Motor neuron (in vitro differentiated cells): ENCODE results near the gene NOL9. TPM values are rescaled to one million over a fixed set of nuclear protein-coding genes. Genes with fewer than 3 reads are reported as not detected.
"Not testable (repeated sequence)": the region's sequence is repeated elsewhere in the genome, so short reads cannot be mapped to it uniquely, and the experiment has no call there.

Experiments
- ATAC-seq, 8 experiments: fragments of 200-7000 bp; cut with Tn5 transposase; replicated peaks in 6 of 8; 2 replicates each; pipeline ENCODE4 v1.8.0; 2021; ENCODE audit warnings: mild to moderate bottlenecking in 8 of 8, moderate library complexity in 8 of 8
- H3K27ac ChIP-seq, 2 donors: fragments of 250-450 bp; sonication (Bioruptor Pico); 2 replicates each; pipeline ENCODE4 v1.9.0; 2021; ENCODE audit warnings: antibody characterized with exemption in 2 of 2, mild to moderate bottlenecking in 2 of 2, moderate library complexity in 1 of 2
- H3K4me1 ChIP-seq, 2 donors: fragments of 250-450 bp; sonication (Bioruptor Pico); replicated peaks in 1 of 2; 2 replicates each; pipeline ENCODE4 v1.6.1; 2021; ENCODE audit warnings: antibody characterized with exemption in 2 of 2, mild to moderate bottlenecking in 2 of 2, moderate library complexity in 1 of 2
- H3K4me3 ChIP-seq, 5 donors: fragments of 250-450 bp; sonication (Bioruptor Pico); 2 replicates each; pipeline ENCODE4 v1.9.0; 2021; ENCODE audit warnings: antibody characterized with exemption in 5 of 5, mild to moderate bottlenecking in 5 of 5, moderate library complexity in 4 of 5
- WGBS, 10 experiments: fragments of 450-650 bp; shearing (Covaris generic); methylation state at CpG; one replicate each; pipeline ENCODE4 v1.0.0; 2022; 5-methylcytosine and 5-hydroxymethylcytosine counted together
- in situ Hi-C, 9 experiments: fragments of 400-800 bp; cut with MboI; loops; one replicate each; pipeline ENCODE4 v1.15.0; 2021; ENCODE audit warnings: low sequenced_read_pairs in 9 of 9, low pct_unique_long_range_greater_than_20kb in 2 of 9; ENCODE audit not compliant: unreplicated experiment in 9 of 9
- total RNA-seq, 8 experiments: library from RNA; unstranded; fragments of 300-600 nt; gene quantifications; 2 replicates each; pipeline versions ENCODE4 v1.2.3 to v1.2.4, GENCODE V29; 2022

NOL9 gene
- total RNA-seq, 8 experiments from 2014 or later, result 12.9 to 35.2 (median 14.9) TPM

GRCh38 chr1:6499296-6499695 lies 55.0 kb downstream of the NOL9 start:
- Histone ChIP-seq H3K4me1 (peaks cover 23 to 36% of the 10 kb centered on the region in 2 donors), H3K27ac (no peak overlapping the region), H3K4me3 (no peak overlapping the region)
- no peak for ATAC-seq
- 86 to 100% (median 90%) methylated on average over 1 to 2 of the region's 4 CpGs; no CpG with 5 or more reads in 7 of the 10 experiments for WGBS, 10 experiments
- in situ Hi-C loops, result loop anchor here in 1 of 9 experiments (25.0 kb wide), 1 partner anchor 262 kb away; the partner anchor contains the start of genes HES3 and ICMT

- ATAC-seq, result peak in 2 of 8 experiments; percentile 13 to 47
- in situ Hi-C loops, result loop anchor here in 1 of 9 experiments (25.0 kb wide), 1 partner anchor 261 kb away; the partner anchor contains the start of genes HES3 and ICMT
- H3K4me3 ChIP-seq, result no peak overlapping the region
- WGBS, 10 experiments, result 0 to 65% (median 60%) methylated on average over 1 to 7 of the region's 13 CpGs; no CpG with 5 or more reads in 6 of the 10 experiments
- H3K4me1 ChIP-seq, result peaks cover 23 to 36% of the 10 kb centered on the region in 2 donors
- no peak overlapping the region for H3K27ac ChIP-seq
Observed at GRCh38 chr1:6498576-6499111, 55.7 kb downstream of the NOL9 start.

DNA sequence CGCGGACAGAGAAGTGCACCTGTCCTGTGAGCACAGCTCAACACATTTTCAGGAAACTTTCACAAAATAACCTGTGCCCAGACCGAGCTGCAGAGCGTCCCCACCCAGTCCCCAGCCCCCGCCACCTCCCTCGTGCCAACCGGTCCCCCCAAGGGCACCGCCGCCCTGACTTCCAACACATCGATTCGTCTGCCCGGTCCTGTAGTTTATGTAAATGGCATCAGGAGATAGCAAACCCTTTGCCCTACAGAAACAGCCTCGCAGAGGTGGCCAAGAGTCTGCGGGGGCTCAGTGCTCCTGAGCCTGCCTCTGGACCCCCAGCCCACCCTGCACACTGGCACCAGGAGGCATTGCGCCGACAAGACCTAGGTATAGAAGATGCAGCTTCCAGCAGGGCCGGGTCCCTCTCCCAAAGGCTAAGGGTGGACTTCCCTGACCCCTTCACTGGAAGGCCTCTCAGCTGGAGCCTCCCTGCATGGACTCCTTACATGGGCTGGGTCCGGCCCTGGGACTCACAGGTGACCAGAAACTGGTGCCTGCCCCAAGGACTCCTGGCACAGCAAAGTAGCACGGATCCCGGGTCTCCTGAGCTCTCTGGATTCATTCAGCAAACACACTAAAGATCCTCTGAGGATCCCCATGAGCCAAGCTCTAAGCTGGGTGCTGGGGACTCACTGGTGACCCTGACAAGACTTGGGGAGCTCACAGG lies 56.3 kb downstream of the NOL9 start:
- WGBS, 10 experiments, result 31 to 80% (median 60%) methylated on average over 1 to 5 of the region's 20 CpGs; no CpG with 5 or more reads in 6 of the 10 experiments
- in situ Hi-C loops, result loop anchor here in 1 of 9 experiments (25.0 kb wide), 1 partner anchor 261 kb away; the partner anchor contains the start of genes HES3 and ICMT
- Histone ChIP-seq H3K4me3 (peak overlapping the region; percentile 49 to 57 (median 54)), H3K27ac (peak overlapping the region in 1 of 2 donors; percentile 67), H3K4me1 (peaks cover 23 to 36% of the 10 kb centered on the region in 2 donors)
- peak in 2 of 8 experiments; percentile 0 for ATAC-seq

DNA sequence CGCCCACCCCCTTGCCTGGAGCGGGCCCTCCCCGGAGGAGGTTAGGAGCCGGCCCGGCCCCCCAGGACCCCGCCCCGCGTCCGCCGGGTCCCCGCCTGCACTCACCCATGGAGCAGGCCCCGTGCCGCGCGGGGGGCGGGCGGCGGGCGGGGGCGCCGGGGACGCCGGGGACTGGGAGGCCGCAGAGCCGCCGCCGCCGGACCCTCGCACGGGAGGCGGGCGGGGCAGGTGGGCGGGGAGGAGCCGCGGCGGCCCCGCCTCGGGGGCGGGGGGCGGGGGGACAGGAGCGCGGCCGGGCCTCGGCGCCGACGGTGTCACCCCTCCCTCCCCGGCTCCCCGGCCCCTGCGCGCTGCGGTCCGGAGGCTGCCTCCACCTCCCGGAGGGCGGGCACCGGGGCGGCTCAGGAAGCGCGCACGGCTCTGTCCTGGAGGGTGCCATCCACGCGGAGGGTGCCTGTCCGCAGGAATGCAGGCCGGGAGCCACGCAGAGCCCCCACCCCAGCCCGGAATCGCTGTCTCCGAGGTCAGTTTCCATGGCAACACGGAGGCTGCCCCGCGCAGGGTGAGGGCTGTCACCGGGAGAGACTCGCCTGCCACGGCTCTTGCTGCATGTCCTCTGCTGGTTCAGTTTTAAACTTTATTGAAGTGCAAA lies 57.0 kb downstream of the NOL9 start:
- 0% methylated on average over 3 to 7 of the region's 74 CpGs; no CpG with 5 or more reads in 8 of the 10 experiments for WGBS, 10 experiments

GRCh38 chr1:6496890-6497214 lies 57.5 kb downstream of the NOL9 start:
- in situ Hi-C loops, result loop anchor here in 1 of 9 experiments (25.0 kb wide), 1 partner anchor 260 kb away; the partner anchor contains the start of genes HES3 and ICMT
- no CpG with 5 or more reads among the region's 21 CpGs for WGBS, 10 experiments
- peaks cover 23 to 34% of the 10 kb centered on the region in 2 donors for H3K4me1 ChIP-seq
- peak overlapping the region; percentile 49 to 57 (median 54) for H3K4me3 ChIP-seq
- peak overlapping the region in 1 of 2 donors; percentile 67 for H3K27ac ChIP-seq
- no peak for ATAC-seq

More for the DNA sequence above, 57.0 kb downstream of the NOL9 start:
- in situ Hi-C loops, result loop anchor here in 1 of 9 experiments (25.0 kb wide), 1 partner anchor 260 kb away; the partner anchor contains the start of genes HES3 and ICMT
- Histone ChIP-seq H3K27ac (peak overlapping the region in 1 of 2 donors; percentile 67), H3K4me1 (peaks cover 23 to 36% of the 10 kb centered on the region in 2 donors), H3K4me3 (peak overlapping the region; percentile 49 to 57 (median 54))
- ATAC-seq, result peak; percentile 9 to 88 (median 84)

DNA sequence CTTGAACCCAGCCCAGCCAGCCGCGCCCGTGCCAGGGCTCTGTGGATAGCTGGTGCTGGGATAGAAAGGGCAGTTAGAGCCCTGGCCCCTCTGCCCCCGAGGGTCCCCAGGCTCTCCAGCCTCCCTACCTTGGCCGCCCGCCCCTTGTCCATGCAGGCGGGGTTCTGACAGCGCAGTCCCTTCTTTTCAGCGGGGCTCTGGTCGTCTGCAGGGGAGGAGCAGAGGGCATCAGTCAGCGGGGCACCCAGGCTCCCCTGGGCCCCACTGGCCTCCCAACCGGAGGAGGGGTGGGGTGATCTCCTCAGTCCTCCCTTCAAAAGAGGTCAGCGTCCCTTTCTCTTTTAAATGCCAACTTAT lies 58.0 kb downstream of the NOL9 start:
- WGBS, 10 experiments, result 12 to 26% methylated on average over 3 to 5 of the region's 13 CpGs; no CpG with 5 or more reads in 8 of the 10 experiments
- in situ Hi-C loops, result loop anchor here in 1 of 9 experiments (25.0 kb wide), 1 partner anchor 259 kb away; the partner anchor contains the start of genes HES3 and ICMT
- no peak overlapping the region for H3K27ac ChIP-seq
- peak overlapping the region; percentile 49 to 57 (median 54) for H3K4me3 ChIP-seq
- peak in 1 of 8 experiments; percentile 1 for ATAC-seq
- peaks cover 26 to 39% of the 10 kb centered on the region in 2 donors for H3K4me1 ChIP-seq

GRCh38 chr1:6495540-6496364 lies 58.6 kb downstream of the NOL9 start:
- ATAC-seq, result no peak
- Histone ChIP-seq H3K27ac (no peak overlapping the region), H3K4me3 (peak overlapping the region; percentile 49 to 57 (median 54)), H3K4me1 (peaks cover 30 to 44% of the 10 kb centered on the region in 2 donors)
- in situ Hi-C loops, result loop anchor here in 1 of 9 experiments (25.0 kb wide), 1 partner anchor 258 kb away; the partner anchor contains the start of genes HES3 and ICMT
- 52 to 100% (median 80%) methylated on average over 1 to 12 of the region's 14 CpGs; no CpG with 5 or more reads in 3 of the 10 experiments for WGBS, 10 experiments

DNA sequence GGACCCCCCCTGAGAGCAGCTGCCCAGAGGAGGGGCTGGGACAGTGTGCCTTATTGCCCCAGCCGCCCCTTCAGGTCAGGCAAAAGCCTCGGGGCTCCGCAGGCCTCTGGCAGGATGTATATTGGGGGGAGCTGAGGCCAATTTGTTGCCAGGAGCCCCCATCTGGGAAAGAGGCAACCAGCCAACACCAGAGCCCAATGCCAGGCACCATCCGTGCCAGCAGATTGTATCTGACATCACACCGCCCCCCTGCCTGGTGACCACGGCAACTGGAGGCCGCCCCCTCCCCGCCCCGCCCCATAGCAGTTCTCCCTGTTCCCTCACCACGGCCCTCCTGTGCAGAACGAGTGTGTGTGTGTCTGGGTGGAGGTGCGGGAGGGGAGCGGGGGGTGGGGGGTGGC lies 59.3 kb downstream of the NOL9 start:
- no peak overlapping the region for H3K4me3 ChIP-seq
- WGBS, 10 experiments, result 53 to 67% methylated on average over 3 to 4 of the region's 13 CpGs; no CpG with 5 or more reads in 8 of the 10 experiments
- in situ Hi-C loops, result loop anchor here in 1 of 9 experiments (25.0 kb wide), 1 partner anchor 258 kb away; the partner anchor contains the start of genes HES3 and ICMT
- H3K27ac ChIP-seq, result no peak overlapping the region
- no peak for ATAC-seq
- H3K4me1 ChIP-seq, result peaks cover 30 to 44% of the 10 kb centered on the region in 2 donors

GRCh38 chr1:6494627-6495026 lies 59.7 kb downstream of the NOL9 start:
- Histone ChIP-seq H3K4me3 (no peak overlapping the region), H3K27ac (no peak overlapping the region), H3K4me1 (peaks cover 30 to 46% of the 10 kb centered on the region in 2 donors)
- WGBS, 10 experiments, result 86 to 100% (median 89%) methylated on average over 1 to 3 of the region's 4 CpGs; no CpG with 5 or more reads in 5 of the 10 experiments
- in situ Hi-C loops, result loop anchor here in 1 of 9 experiments (25.0 kb wide), 1 partner anchor 257 kb away; the partner anchor contains the start of genes HES3 and ICMT
- ATAC-seq, result no peak

- H3K4me1 ChIP-seq, result peaks cover 27 to 44% of the 10 kb centered on the region in 2 donors
- WGBS, 10 experiments, result 64 to 100% (median 93%) methylated on average over 2 to 4 of the region's 4 CpGs; no CpG with 5 or more reads in 6 of the 10 experiments
Observed at GRCh38 chr1:6493834-6494223, 60.5 kb downstream of the NOL9 start.

GRCh38 chr1:6491966-6492365 lies 62.3 kb downstream of the NOL9 start:
- in situ Hi-C loops, result loop anchor here in 1 of 9 experiments (25.0 kb wide), 1 partner anchor 255 kb away; the partner anchor contains the start of genes HES3 and ICMT
- H3K4me3 ChIP-seq, result peak overlapping the region in 2 of 5 donors; percentile 63 to 94
- no peak for ATAC-seq
- WGBS, 10 experiments, result 60 to 100% (median 84%) methylated on average over 1 to 10 of the region's 10 CpGs; no CpG with 5 or more reads in 3 of the 10 experiments
- peak overlapping the region in 1 of 2 donors; percentile 1 for H3K27ac ChIP-seq
- H3K4me1 ChIP-seq, result peaks cover 15 to 30% of the 10 kb centered on the region in 2 donors

More at GRCh38 chr1:6493834-6494223, 60.5 kb downstream of the NOL9 start:
- H3K4me3 ChIP-seq, ATAC-seq, H3K27ac ChIP-seq: not testable (repeated sequence)
- in situ Hi-C loops, result loop anchor here in 1 of 9 experiments (25.0 kb wide), 1 partner anchor 257 kb away; the partner anchor contains the start of genes HES3 and ICMT
